Glutamatergic neuron (in vitro differentiated cells): ENCODE results near the gene PIP5K1B. TPM values are rescaled to one million over a fixed set of nuclear protein-coding genes. Genes with fewer than 3 reads are reported as not detected.
A peak's percentile ranks its signal among the peaks of the same experiment; 100 is the strongest.

Source experiments
- DNase-seq: peaks from one replicate; pipeline ENCODE4 v3.0.0; 2022
- H3K27ac Mint-ChIP-seq: one replicate; pipeline ENCODE4 v1.8.0; 2020; ENCODE audit warnings: mild to moderate bottlenecking, mixed read lengths, inconsistent platforms; ENCODE audit not compliant: unreplicated experiment
- H3K27me3 Mint-ChIP-seq: one replicate; pipeline ENCODE4 v1.8.0; 2020; ENCODE audit warnings: mild to moderate bottlenecking, moderate library complexity, mixed read lengths, inconsistent platforms; ENCODE audit not compliant: unreplicated experiment
- H3K36me3 Mint-ChIP-seq: one replicate; pipeline ENCODE4 v1.8.0; 2020; ENCODE audit warnings: mild to moderate bottlenecking, mixed read lengths, inconsistent platforms; ENCODE audit not compliant: unreplicated experiment
- H3K4me1 Mint-ChIP-seq: one replicate; pipeline ENCODE4 v1.8.0; 2020; ENCODE audit warnings: mild to moderate bottlenecking, low read depth, mixed read lengths, inconsistent platforms; ENCODE audit not compliant: unreplicated experiment
- H3K4me3 Mint-ChIP-seq: one replicate; pipeline ENCODE4 v1.8.0; 2020; ENCODE audit warnings: mild to moderate bottlenecking, mixed read lengths, inconsistent platforms; ENCODE audit not compliant: unreplicated experiment
- H3K9me3 Mint-ChIP-seq: one replicate; pipeline ENCODE4 v1.8.0; 2020; ENCODE audit warnings: mild to moderate bottlenecking, moderate library complexity, mixed read lengths, inconsistent platforms; ENCODE audit not compliant: unreplicated experiment
- long read RNA-seq: library from polyadenylated mRNA; unstranded; transcript quantifications from one replicate; pipeline ENCODE4 v2.0.0, GENCODE V29; 2020; ENCODE audit not compliant: unreplicated experiment
- total RNA-seq: library from RNA; stranded (reverse); fragmentation: NEBNext Ultra II Directional; extraction: Animal tissue kit (Norgen Biotek cat#: 25700); gene quantifications from one replicate; pipeline ENCODE4 v1.2.1, GENCODE V29; 2021; ENCODE audit not compliant: unreplicated experiment
- TF ChIP-seq, protein P1 (sequence below): fragments of 200-600 bp; sonication (generic); IDR thresholded peaks from one replicate; pipeline ENCODE4 v1.5.0; 2021; ENCODE audit not compliant: partially characterized antibody, unreplicated experiment

The PIP5K1B gene, protein sequence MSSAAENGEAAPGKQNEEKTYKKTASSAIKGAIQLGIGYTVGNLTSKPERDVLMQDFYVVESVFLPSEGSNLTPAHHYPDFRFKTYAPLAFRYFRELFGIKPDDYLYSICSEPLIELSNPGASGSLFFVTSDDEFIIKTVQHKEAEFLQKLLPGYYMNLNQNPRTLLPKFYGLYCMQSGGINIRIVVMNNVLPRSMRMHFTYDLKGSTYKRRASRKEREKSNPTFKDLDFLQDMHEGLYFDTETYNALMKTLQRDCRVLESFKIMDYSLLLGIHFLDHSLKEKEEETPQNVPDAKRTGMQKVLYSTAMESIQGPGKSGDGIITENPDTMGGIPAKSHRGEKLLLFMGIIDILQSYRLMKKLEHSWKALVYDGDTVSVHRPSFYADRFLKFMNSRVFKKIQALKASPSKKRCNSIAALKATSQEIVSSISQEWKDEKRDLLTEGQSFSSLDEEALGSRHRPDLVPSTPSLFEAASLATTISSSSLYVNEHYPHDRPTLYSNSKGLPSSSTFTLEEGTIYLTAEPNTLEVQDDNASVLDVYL
- total RNA-seq: 0.27 TPM
- long read RNA-seq: 0 reads

- H3K36me3 Mint-ChIP-seq: no peaks in the 10 kb centered on the region
- peaks cover 12% of the 10 kb centered on the region for H3K27me3 Mint-ChIP-seq
- H3K27ac Mint-ChIP-seq: no peak within 1 kb of the TSS
- peak; percentile 73 for DNase-seq
- H3K9me3 Mint-ChIP-seq: no peaks in the 10 kb centered on the region
- peaks cover 4% of the 10 kb centered on the region for H3K4me1 Mint-ChIP-seq
- TF ChIP-seq, protein P1, sequence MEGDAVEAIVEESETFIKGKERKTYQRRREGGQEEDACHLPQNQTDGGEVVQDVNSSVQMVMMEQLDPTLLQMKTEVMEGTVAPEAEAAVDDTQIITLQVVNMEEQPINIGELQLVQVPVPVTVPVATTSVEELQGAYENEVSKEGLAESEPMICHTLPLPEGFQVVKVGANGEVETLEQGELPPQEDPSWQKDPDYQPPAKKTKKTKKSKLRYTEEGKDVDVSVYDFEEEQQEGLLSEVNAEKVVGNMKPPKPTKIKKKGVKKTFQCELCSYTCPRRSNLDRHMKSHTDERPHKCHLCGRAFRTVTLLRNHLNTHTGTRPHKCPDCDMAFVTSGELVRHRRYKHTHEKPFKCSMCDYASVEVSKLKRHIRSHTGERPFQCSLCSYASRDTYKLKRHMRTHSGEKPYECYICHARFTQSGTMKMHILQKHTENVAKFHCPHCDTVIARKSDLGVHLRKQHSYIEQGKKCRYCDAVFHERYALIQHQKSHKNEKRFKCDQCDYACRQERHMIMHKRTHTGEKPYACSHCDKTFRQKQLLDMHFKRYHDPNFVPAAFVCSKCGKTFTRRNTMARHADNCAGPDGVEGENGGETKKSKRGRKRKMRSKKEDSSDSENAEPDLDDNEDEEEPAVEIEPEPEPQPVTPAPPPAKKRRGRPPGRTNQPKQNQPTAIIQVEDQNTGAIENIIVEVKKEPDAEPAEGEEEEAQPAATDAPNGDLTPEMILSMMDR: no peak
- peak within 1 kb of the TSS; percentile 87 for H3K4me3 Mint-ChIP-seq
Observed at GRCh38 chr9:68704814-68705530, at the start of gene PIP5K1B. Gene PIP5K1B (plus strand): TSS chr9:68705240. CDS start chr9:68822615, 117,375 bp downstream.

DNA sequence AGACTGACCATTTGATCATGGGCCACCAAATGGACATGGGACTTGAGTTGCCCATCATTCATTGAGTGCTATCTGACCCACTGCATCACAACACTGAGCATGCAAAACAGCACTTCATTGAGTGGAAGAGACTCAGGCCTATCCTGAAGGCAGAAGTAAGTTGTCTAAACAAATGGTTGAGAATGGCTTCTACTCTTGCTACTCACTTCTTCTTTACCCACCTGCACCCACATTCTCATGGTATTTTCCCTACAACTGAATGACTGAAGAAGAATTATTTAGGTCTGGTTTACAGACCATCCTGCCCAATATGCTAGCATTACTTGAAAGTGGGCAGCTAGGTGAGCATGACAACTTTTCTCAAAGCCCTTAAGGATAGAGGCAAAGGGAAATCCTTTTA is 41.0 kb upstream of the PIP5K1B start:
- Mint-ChIP-seq H3K4me3 (no peak overlapping the region), H3K27ac (no peak overlapping the region), H3K9me3 (no peaks in the 10 kb centered on the region), H3K4me1 (no peaks in the 10 kb centered on the region), H3K36me3 (no peaks in the 10 kb centered on the region), H3K27me3 (no peaks in the 10 kb centered on the region)
- TF ChIP-seq, protein P1: no peak
- no peak for DNase-seq

DNA sequence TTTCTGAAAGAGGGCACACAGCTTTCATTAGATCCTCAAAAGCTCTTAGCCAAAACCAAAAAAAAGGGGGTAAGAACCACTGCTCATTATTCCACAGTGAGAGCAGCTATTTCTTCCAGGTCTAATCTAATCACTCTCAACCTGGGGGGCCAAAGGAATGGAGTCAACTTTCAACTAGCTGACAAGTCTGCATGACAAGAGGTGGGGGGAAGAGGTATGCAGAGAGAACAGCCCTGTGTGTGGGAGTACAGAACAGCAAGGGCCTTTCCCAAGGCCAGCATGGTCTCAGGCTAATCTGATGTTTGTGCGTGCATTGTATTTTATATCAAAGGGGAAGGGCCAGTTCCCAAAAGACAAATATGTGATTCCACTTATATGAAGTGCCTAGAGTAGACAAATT is 36.9 kb upstream of the PIP5K1B start:
- Mint-ChIP-seq H3K9me3 (no peaks in the 10 kb centered on the region), H3K4me3 (no peak overlapping the region), H3K36me3 (no peaks in the 10 kb centered on the region), H3K27ac (no peak overlapping the region), H3K4me1 (no peaks in the 10 kb centered on the region), H3K27me3 (no peaks in the 10 kb centered on the region)
- DNase-seq: no peak
- TF ChIP-seq, protein P1: no peak

DNA sequence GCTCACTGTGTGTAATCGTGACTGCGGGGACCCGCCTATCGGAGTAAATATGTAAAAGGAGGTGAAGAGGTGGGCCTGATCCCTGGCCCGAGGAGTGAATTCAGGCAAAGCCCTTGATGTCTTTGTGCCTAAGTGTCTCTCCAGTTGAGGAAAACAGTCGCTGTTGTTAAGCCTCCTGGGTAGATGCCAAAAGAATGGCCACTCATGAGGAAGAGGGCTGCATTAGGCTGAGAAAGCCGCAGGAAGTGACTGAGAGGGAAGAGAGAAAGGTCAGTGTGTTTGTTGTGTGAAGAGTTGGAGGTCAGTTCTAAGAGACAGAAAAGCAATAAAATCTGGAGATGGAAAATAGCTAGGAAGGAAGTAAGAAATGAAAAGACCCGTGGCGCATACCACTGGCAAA is 35.8 kb upstream of the PIP5K1B start:
- H3K9me3 Mint-ChIP-seq: no peaks in the 10 kb centered on the region
- TF ChIP-seq, protein P1: no peak
- H3K27me3 Mint-ChIP-seq: no peaks in the 10 kb centered on the region
- DNase-seq: no peak
- no peak overlapping the region for H3K4me3 Mint-ChIP-seq
- no peaks in the 10 kb centered on the region for H3K36me3 Mint-ChIP-seq
- no peaks in the 10 kb centered on the region for H3K4me1 Mint-ChIP-seq
- no peak overlapping the region for H3K27ac Mint-ChIP-seq

DNA sequence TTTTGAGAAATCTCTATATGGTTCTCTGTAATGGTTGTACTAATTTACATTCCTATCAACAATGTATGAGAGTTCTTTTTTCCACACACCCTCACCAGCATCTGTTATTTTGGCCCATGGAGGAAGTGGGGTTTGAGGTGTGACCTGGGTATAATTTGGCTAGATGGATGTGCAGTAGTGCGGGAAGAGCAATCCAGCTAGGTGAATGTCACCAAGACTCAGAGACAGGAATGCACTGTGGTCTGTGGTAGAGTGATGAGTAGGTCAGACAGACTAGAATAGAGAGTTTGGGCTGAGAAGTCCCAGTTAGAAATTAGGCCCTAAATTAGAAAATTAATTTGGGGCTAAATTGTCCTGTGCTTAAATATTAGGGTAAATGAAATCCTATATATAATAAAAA is 32.8 kb upstream of the PIP5K1B start:
- TF ChIP-seq, protein P1: no peak
- Mint-ChIP-seq H3K27ac (no peak overlapping the region), H3K4me3 (no peak overlapping the region), H3K36me3 (no peaks in the 10 kb centered on the region), H3K9me3 (no peaks in the 10 kb centered on the region), H3K4me1 (no peaks in the 10 kb centered on the region), H3K27me3 (no peaks in the 10 kb centered on the region)
- DNase-seq: no peak
